Measurements from ENCODE around the gene VAV3. TPM values are rescaled to one million over a fixed set of nuclear protein-coding genes. Genes with fewer than 3 reads are reported as not detected.

VAV3 gene
- total and polyA plus RNA-seq, 10 of the 15 experiments (the other 5 are each of a cell fraction or from before 2014, with no cell fraction given): 0.84 to 5.5 (median 3.4) TPM

DNA sequence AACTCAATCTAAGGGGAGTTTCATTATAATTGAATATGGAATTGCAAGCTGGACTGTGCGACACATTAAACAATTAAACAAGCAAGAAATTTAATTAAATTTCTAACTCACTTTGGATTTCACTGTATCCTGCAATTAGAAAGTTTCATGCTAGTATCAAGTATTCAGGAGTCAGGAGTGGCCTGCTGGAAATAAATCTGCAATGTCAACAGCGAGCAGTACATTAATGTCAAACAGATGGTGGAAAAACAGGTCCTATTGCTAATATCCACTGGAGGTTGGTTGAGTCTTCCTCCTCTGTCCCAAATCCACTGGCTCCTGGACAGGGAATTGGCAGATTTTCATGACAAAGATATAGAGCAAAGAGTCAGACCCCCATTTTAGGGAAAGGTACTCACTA, 237.1 kb downstream of the VAV3 start:
- RAD21 ChIA-PET (ENCODE audit: unreplicated experiment): no interaction called here

More for the DNA sequence above, 237.1 kb downstream of the VAV3 start:
- intact Hi-C loops (cut with micrococcal nuclease; ENCODE audit: unreplicated experiment): no loop called here
- H3K9ac ChIP-seq (ENCODE audit: control insufficient read depth, insufficient read depth, low read length): no peak overlapping the region
- H3K4me2 ChIP-seq (ENCODE audit: control insufficient read depth, insufficient read depth): no peak overlapping the region
- POLR2A ChIA-PET: no interaction called here
- SMC1A ChIA-PET (ENCODE audit: uncharacterized antibody, unreplicated experiment): no interaction called here
- DNase-seq (ENCODE audit: low read depth, low spot score) (no peak), ATAC-seq (no peak), FAIRE-seq (no peak)
- no peaks in the 10 kb centered on the region for H3K9me3 ChIP-seq (replicated peaks; ENCODE audit: control insufficient read depth, insufficient read depth, low read length)
- no peaks in the 10 kb centered on the region for H3K36me3 ChIP-seq (ENCODE audit: control insufficient read depth in 2 of 2, insufficient read depth in 2 of 2, low read length in 1 of 2)
- no peaks in the 10 kb centered on the region for H4K20me1 ChIP-seq (ENCODE audit: control insufficient read depth, insufficient read depth)
- in situ Hi-C loops (cut with MboI): no loop called here
- CTCF ChIA-PET: no interaction called here
- no peak overlapping the region for H3K4me3 ChIP-seq
- 88% methylated on average over 2 of the region's 2 CpGs for WGBS (ENCODE audit: insufficient coverage, insufficient replicate concordance, low lambda C conversion rate, missing lambda C conversion rate)
- no peak for TF ChIP-seq CBX3 (IDR thresholded peaks at IDR 0.05; ENCODE audit: borderline replicate concordance, low read depth)
- TF ChIP-seq, protein P1, sequence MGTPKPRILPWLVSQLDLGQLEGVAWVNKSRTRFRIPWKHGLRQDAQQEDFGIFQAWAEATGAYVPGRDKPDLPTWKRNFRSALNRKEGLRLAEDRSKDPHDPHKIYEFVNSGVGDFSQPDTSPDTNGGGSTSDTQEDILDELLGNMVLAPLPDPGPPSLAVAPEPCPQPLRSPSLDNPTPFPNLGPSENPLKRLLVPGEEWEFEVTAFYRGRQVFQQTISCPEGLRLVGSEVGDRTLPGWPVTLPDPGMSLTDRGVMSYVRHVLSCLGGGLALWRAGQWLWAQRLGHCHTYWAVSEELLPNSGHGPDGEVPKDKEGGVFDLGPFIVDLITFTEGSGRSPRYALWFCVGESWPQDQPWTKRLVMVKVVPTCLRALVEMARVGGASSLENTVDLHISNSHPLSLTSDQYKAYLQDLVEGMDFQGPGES (IDR thresholded peaks at IDR 0.05): no peak
- TF ChIP-seq IKZF2 (IDR thresholded peaks at IDR 0.05): no peak
- TF ChIP-seq, protein P2, sequence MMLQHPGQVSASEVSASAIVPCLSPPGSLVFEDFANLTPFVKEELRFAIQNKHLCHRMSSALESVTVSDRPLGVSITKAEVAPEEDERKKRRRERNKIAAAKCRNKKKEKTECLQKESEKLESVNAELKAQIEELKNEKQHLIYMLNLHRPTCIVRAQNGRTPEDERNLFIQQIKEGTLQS (IDR thresholded peaks at IDR 0.05; ENCODE audit: borderline replicate concordance, extremely low read depth, low read depth, low read length): no peak
- TF ChIP-seq ZBED1 (IDR thresholded peaks at IDR 0.05; ENCODE audit: borderline replicate concordance): no peak
- no peak for TF ChIP-seq ASH2L (IDR thresholded peaks at IDR 0.05; ENCODE audit: borderline replicate concordance, low read depth)
- TF ChIP-seq ZNF622 (IDR thresholded peaks at IDR 0.05): no peak
- TF ChIP-seq LARP7 (IDR thresholded peaks at IDR 0.05): no peak
- no peak for TF ChIP-seq ESRRA (IDR thresholded peaks at IDR 0.05; ENCODE audit: low read length)
- TF ChIP-seq CHD4 (IDR thresholded peaks at IDR 0.05): no peak
- no peak for TF ChIP-seq GABPA (IDR thresholded peaks at IDR 0.05; ENCODE audit: low read depth)
- TF ChIP-seq HSF1 (IDR thresholded peaks at IDR 0.05; ENCODE audit: low read depth, low read length): no peak
- TF ChIP-seq CREM (IDR thresholded peaks at IDR 0.05; ENCODE audit: low read depth): no peak
- no peak for TF ChIP-seq EGR1 (IDR thresholded peaks at IDR 0.05; ENCODE audit: borderline replicate concordance in 1 of 2, low read depth in 2 of 2, low read length in 2 of 2)
- TF ChIP-seq CBFB (IDR thresholded peaks at IDR 0.05; ENCODE audit: low read depth): no peak
- TF ChIP-seq, protein P3, sequence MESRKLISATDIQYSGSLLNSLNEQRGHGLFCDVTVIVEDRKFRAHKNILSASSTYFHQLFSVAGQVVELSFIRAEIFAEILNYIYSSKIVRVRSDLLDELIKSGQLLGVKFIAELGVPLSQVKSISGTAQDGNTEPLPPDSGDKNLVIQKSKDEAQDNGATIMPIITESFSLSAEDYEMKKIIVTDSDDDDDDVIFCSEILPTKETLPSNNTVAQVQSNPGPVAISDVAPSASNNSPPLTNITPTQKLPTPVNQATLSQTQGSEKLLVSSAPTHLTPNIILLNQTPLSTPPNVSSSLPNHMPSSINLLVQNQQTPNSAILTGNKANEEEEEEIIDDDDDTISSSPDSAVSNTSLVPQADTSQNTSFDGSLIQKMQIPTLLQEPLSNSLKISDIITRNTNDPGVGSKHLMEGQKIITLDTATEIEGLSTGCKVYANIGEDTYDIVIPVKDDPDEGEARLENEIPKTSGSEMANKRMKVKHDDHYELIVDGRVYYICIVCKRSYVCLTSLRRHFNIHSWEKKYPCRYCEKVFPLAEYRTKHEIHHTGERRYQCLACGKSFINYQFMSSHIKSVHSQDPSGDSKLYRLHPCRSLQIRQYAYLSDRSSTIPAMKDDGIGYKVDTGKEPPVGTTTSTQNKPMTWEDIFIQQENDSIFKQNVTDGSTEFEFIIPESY (IDR thresholded peaks at IDR 0.05): no peak
- TF ChIP-seq PAX8 (IDR thresholded peaks at IDR 0.05): no peak
- TF ChIP-seq SMAD1 (IDR thresholded peaks at IDR 0.05; ENCODE audit: low read depth, partially characterized antibody): no peak
- no peak for TF ChIP-seq SMARCA5 (IDR thresholded peaks at IDR 0.05)
- no peak for TF ChIP-seq HDAC6 (IDR thresholded peaks at IDR 0.05; ENCODE audit: unreplicated experiment)
- H2AFZ ChIP-seq (ENCODE audit: control insufficient read depth, low read depth, low read length): no peak overlapping the region
- no TSS peak for BruUV-seq (replicated peaks)
- no peaks in the 10 kb centered on the region for H3K27me3 ChIP-seq (replicated peaks in 1 of 2; ENCODE audit: control insufficient read depth in 2 of 2, insufficient read depth in 2 of 2, low read length in 1 of 2)
- H3K4me1 ChIP-seq (ENCODE audit: control insufficient read depth, insufficient read depth, low read length): no peaks in the 10 kb centered on the region
- no peaks in the 10 kb centered on the region for H3K79me2 ChIP-seq (ENCODE audit: control insufficient read depth, insufficient read depth, low read length)
- no peak overlapping the region for H3K27ac ChIP-seq (ENCODE audit: control insufficient read depth, insufficient read depth)

All from GM12878 (cell line).